ENCODE data around the gene VGLL4.
"Not testable (repeated sequence)": the region's sequence is repeated elsewhere in the genome, so short reads cannot be mapped to it uniquely, and the experiment has no call there.

The VGLL4 gene

GRCh38 chr3:11643605-11644087, at the start of gene VGLL4:
Gene VGLL4, minus strand, starts transcription at chr3:11643915. Its CDS starts 397 bp downstream, at chr3:11643518.
- DNase-seq = peak; percentile 54

DNA sequence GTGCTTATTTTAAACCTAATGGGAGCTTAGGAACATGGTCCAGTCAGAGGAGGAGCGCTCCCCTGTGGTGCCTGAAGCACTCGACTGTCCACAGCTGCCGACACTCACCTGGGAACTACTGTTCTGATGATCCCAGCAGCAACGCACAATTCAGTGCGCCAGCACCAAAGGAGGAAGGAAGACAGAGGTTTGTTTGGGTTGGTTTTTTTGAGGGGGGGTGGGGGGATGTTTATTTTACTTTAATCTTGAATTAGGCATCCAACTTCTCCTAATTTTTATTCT, 48.8 kb upstream of the VGLL4 start:
- no peak for DNase-seq

DNA sequence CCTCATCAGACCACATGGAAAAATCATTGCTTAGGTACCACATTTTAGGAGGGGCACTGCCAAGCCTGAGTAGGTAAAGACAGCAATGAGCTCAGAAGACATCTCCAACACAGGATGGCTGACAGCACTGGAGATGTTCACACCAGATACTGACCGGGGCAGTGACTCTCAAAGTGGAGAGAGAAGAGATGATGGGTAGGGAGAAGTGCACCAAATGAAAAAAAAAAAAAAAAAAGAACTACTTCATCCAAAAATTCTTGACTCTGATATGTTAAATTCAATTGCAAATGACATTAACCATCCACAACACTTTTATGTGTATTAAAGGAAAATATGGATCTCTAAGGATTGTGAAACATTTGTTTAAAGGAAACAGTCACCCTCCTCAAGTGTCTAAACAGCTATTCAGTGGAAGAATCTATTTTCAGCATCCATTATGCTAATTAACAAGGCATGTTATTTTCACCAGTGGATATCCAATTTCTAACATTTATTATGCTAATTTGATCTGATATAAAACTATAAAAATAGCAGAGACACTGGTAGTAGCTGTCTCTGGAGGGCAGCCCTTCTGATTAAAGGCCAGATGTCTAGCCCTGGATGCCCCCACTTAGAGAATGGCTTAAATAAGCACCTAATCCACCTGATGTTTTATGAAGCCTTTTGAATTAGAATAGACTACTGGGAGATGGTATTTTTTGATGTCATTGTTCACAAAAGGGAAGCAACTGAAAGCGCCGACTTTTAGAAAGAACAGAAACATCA, 48.2 kb upstream of the VGLL4 start:
- no peak for DNase-seq

GRCh38 chr3:11690863-11691766, 47.4 kb upstream of the VGLL4 start:
- no peak for DNase-seq

- no peak for DNase-seq
Observed at GRCh38 chr3:11689749-11690148, 46.0 kb upstream of the VGLL4 start.

DNA sequence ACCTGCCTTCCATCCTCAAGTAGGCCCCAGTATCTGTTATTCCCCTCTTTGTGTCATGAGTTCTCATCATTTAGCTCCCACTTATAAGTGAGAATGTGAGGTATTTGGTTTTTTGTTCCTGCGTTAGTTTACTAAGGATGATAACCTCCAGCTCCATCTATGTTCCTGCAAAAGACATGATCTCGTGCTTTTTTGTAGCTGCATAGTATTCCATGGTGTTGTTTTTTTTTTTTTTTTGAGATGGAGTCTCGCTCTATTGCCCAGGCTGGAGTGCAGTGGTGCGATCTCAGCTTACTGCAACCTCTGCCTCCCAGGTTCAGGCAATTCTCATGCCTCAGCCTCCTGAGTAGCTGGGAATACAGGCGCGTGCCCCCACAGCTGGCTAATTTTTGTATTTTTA, 41.3 kb upstream of the VGLL4 start:
- DNase-seq = not testable (repeated sequence)

DNA sequence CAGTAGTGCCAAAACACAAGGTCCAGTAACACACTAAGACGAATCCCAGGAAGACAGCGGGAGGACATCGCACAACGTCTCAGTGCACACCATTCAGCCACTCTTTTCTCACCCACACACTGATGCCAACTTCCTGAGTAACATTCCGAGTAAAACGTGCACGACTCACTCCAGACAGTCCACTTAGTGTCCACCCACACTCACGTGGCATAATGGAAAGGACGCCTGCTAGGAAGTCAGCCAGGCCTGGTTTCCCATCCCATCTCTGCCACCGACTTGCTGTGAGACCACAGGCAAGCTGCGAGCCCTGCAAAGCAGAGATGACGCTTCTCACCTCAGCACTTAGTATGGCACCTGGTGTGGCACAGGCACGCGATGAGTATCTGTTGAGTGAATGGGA, 36.8 kb upstream of the VGLL4 start:
- DNase-seq = no peak

DNA sequence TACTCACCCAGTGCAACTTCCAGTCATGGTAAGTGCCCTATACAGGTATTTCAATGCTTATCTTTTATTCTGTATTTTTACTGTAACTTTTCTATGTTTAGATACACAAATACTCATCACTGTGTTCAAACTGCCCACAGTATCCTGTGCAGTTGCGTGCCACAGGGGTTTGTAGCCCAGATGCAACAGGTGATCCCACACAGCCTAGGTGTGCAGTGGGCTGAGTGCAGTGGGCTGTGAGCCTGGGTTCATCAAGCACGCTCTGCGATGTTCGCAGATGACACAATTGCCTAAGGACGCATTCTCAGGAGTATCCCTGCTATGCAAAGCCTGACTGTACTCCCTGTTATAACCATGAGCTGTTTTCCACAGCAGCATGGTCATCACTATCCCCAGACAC, 36.2 kb upstream of the VGLL4 start:
- DNase-seq = no peak

DNA sequence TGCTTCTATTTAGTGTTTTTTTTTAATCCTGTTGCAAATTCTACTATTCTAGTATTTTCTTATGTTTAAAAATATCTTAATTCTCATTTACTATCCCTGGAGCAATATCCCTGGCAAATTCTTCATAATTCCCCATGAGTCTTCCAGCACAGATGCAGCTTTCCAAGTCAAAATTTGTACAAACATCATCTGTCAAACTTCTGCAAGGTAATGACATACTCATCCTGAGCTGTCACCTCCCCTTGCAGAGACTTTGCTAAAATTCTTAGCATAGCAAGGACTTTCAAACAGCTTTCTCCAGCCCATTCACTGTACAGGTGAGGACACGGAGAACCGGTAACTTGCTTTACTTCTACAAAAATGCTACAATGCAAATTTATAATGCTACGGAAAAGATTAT, 28.6 kb upstream of the VGLL4 start:
- DNase-seq = no peak

GRCh38 chr3:11671648-11672100, 28.0 kb upstream of the VGLL4 start:
- no peak for DNase-seq

- no peak for DNase-seq
Observed at GRCh38 chr3:11668243-11669235, 24.8 kb upstream of the VGLL4 start.

GRCh38 chr3:11665331-11665730, 21.6 kb upstream of the VGLL4 start:
- DNase-seq = no peak

DNA sequence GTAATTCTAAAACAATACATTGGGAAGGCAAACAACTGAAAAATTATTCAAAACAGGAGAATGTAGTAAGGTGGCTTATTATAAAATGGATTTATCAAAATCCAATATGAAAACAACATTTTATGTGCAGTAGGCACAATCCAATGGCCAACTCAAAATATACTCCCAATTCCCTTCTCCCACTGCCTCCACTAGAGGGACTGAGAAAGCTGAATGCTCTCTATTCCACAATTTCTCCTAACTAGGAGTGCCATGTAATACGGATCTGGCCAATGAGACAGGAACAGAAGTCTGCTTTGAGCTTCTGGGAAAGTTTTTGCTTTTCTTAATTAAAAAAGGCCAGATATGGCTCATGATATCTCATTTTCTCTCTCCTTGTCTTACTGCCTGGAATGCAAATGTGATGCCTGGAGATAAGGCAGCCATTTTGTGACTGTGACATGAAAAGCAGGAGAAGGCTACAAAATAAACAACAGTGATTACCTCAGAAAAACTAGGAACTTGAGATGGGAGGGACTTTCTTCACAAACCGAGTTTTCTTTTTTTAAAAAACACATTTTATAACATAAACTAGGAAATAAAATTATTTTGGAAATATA, 18.8 kb upstream of the VGLL4 start:
- no peak for DNase-seq

- no peak for DNase-seq
Observed at GRCh38 chr3:11661827-11662226, 18.1 kb upstream of the VGLL4 start.

GRCh38 chr3:11661052-11661656, 17.4 kb upstream of the VGLL4 start:
- DNase-seq = no peak

DNA sequence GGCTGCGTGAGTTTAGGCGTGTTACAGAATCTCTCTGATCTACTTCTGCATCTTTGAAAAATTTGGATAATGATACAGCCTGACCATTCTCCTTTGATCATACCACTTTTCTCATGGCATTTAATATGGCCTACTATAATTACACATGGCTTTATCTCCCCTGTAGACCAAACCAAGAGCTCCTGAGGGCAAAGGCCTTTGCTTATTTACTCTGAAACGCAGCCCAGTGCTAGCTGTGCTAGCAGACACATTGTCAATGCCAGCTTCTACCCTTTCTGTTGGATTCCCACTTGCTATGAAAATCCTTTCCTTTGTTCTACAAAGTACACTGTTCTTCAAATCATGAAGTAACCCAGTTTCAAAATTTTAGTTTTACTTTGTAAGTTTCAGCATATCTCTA, 16.5 kb upstream of the VGLL4 start:
- DNase-seq = no peak

DNA sequence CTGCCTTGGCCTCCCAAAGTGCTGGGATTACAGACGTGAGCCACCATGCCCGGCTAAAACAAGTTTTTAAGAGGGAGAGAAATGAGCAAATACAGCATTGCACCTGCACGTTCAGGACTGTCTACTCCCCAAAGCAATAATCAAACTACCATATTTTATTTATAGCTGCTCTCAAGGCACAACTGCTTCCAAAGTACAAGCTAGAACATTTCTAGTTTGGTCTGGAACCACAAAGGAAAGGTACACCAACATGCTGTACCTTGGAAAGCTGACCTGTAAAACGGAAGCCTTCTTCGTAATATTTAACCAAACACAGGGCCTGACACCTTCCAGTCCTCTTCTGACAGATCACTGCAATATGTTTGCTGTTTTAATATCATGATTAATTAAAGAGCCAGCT, 14.5 kb upstream of the VGLL4 start:
- DNase-seq = no peak

DNA sequence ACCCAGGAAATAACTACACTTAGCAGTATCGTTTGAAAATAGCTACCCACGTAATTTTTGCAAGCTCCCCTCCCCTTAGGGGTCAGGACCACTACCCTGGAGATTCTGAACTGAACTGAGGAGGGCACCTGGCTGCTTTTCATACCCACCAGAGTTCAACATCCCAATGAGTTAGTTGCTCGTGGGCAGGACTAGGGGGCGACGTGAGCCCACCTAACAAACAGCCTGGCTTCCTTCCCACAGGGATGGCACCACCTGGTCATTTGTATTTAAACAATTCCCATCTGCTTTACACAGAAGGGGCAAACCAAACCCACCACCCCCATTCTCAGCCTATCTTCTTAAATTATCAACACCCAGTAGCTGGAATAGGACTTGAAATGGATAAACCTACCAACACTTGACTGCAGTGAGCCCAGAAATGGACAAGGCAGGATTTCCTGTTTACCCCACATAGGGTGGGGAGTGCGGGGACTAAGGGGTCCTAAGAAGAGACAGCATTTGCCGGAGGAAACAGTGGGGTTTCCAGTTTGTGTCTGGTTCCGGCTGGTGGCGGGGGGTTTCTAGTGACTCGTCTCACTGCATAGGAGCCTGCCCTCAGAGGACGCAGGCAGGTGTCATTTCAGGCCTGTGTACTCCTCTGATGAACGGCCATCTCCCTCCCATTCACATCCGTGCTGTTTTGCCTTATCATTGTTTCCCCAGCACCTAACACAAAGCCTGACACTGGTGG, 11.6 kb upstream of the VGLL4 start:
- no peak for DNase-seq

- no peak for DNase-seq
Observed at GRCh38 chr3:11654166-11654565, 10.5 kb upstream of the VGLL4 start.

DNA sequence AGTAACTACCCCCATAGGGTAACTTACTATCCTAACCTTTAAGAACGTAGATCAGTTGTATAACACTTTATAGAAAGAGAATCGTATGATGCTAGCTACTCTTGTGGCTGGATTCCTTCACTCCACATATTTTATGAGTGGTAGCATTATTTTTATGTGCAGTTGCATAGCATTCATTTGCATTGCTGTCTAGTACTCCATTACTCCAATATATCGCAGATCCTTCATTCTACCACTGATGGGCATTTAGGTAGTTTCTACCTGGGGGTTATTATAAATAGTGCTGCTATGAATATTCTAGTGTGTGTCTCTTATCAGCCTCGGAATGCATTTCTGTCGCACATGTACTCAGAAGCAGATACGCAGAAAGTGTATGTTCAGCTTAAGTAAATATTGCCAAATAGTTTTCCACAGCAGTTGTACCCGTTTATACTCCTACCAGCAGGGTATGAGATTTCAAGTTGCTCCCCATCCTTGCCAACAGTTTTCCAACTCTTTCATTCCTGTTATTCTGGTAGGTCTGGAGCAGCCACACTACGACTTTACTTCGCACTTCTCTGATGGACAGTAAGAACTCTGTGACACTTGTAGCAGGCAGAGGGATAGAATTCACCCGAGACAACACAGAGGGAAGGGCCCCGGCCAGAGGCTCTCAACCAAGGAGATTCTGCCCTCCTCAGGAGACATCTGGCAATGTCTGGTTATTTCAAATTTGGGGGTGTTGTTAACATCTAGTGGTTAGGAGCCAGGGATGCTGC, 9.8 kb upstream of the VGLL4 start:
- no peak for DNase-seq

DNA sequence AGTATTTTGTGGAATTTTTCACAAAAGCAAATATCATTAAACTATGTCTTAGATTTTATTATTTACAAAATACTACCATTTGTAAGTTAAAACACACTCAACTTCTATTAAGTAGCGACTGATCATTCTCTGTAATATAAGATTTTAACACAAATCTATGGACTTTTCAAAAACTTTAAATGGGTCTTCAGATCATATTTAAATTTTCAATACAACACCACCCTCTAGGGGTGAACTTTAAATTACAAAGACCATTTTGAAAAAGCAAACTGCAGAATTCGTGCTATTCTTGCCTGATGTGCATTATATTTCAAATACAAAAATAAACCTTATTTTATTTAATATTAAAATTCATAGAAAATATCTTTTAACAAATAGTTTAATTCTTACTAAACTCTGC, 8.2 kb upstream of the VGLL4 start:
- no peak for DNase-seq

All from NCI-H1092 (cell line).